Activated gamma-delta T cell treated with anti-CD3 and anti-CD28 coated beads, Interleukin-2, amount 50 U/mL, for 16 hours (primary cell): Measurements from ENCODE around the gene ILRUN.
"Not testable (repeated sequence)": the region's sequence is repeated elsewhere in the genome, so short reads cannot be mapped to it uniquely, and the experiment has no call there.

Experiments used
- DNase-seq: peaks from one replicate; pipeline ENCODE4 v3.0.0-alpha.2; 2020; ENCODE audit warnings: low read depth

The ILRUN gene

GRCh38 chr6:34664256-34664971 is 32.2 kb downstream of the ILRUN start:
- DNase-seq = no peak

- DNase-seq = no peak
Measured at GRCh38 chr6:34663831-34664255, 32.7 kb downstream of the ILRUN start.

- DNase-seq = no peak
Measured at GRCh38 chr6:34663371-34663770, 33.2 kb downstream of the ILRUN start.

- DNase-seq = no peak
Measured at GRCh38 chr6:34661357-34661756, 35.2 kb downstream of the ILRUN start.

GRCh38 chr6:34658605-34659265 is 37.8 kb downstream of the ILRUN start:
- DNase-seq = no peak

- not testable (repeated sequence) for DNase-seq
Measured at GRCh38 chr6:34657979-34658480, 38.5 kb downstream of the ILRUN start.

GRCh38 chr6:34657307-34657978 is 39.1 kb downstream of the ILRUN start:
- no peak for DNase-seq

- DNase-seq = no peak
Measured at GRCh38 chr6:34657037-34657306, 39.6 kb downstream of the ILRUN start.

- DNase-seq = no peak
Measured at GRCh38 chr6:34656378-34657036, 40.1 kb downstream of the ILRUN start.

GRCh38 chr6:34655876-34656377 is 40.6 kb downstream of the ILRUN start:
- not testable (repeated sequence) for DNase-seq

- DNase-seq = no peak
Measured at GRCh38 chr6:34654061-34654710, 42.4 kb downstream of the ILRUN start.

GRCh38 chr6:34652263-34652662 is 44.3 kb downstream of the ILRUN start:
- DNase-seq = no peak

GRCh38 chr6:34650823-34651222 is 45.7 kb downstream of the ILRUN start:
- DNase-seq = no peak

- not testable (repeated sequence) for DNase-seq
Measured at GRCh38 chr6:34650232-34650631, 46.3 kb downstream of the ILRUN start.

- no peak for DNase-seq
Measured at GRCh38 chr6:34648806-34649205, 47.8 kb downstream of the ILRUN start.
